ENCODE results near the gene CARD8. TPM values are rescaled to one million over a fixed set of nuclear protein-coding genes. Genes with fewer than 3 reads are reported as not detected.

The CARD8 gene
- total and polyA plus RNA-seq, 10 of the 15 experiments (the other 5 are each of a cell fraction or from before 2014, with no cell fraction given): 39.8 to 69.8 (median 46.1) TPM

DNA sequence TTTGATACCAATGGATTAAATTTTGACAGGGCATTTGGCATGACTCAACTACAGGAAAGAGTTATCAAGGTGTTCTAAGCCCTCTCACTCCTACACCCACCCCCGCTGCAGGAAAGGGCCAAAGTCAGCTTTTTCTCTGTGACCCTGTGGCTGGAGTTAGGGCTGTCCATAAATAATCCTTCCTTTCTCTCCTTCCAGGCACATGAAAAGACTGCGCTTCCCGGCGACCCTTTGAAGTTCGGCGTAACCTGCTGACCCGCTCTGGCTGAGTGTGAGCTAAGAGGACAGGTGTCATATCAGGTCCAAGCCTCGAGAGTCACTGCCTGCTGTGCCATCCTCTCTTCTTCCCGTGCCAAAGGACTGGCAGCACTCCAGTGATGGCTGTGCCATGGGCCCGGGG lies 39.7 kb upstream of the CARD8 start (continued):
- TF ChIP-seq, protein P1, sequence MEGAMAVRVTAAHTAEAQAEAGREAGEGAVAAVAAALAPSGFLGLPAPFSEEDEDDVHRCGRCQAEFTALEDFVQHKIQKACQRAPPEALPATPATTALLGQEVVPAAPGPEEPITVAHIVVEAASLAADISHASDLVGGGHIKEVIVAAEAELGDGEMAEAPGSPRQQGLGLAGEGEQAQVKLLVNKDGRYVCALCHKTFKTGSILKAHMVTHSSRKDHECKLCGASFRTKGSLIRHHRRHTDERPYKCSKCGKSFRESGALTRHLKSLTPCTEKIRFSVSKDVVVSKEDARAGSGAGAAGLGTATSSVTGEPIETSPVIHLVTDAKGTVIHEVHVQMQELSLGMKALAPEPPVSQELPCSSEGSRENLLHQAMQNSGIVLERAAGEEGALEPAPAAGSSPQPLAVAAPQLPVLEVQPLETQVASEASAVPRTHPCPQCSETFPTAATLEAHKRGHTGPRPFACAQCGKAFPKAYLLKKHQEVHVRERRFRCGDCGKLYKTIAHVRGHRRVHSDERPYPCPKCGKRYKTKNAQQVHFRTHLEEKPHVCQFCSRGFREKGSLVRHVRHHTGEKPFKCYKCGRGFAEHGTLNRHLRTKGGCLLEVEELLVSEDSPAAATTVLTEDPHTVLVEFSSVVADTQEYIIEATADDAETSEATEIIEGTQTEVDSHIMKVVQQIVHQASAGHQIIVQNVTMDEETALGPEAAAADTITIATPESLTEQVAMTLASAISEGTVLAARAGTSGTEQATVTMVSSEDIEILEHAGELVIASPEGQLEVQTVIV (IDR thresholded peaks at IDR 0.05; ENCODE audit: borderline replicate concordance, partially characterized antibody): no peak
- TF ChIP-seq, protein P2, sequence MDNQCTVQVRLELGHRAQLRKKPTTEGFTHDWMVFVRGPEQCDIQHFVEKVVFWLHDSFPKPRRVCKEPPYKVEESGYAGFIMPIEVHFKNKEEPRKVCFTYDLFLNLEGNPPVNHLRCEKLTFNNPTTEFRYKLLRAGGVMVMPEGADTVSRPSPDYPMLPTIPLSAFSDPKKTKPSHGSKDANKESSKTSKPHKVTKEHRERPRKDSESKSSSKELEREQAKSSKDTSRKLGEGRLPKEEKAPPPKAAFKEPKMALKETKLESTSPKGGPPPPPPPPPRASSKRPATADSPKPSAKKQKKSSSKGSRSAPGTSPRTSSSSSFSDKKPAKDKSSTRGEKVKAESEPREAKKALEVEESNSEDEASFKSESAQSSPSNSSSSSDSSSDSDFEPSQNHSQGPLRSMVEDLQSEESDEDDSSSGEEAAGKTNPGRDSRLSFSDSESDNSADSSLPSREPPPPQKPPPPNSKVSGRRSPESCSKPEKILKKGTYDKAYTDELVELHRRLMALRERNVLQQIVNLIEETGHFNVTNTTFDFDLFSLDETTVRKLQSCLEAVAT (IDR thresholded peaks at IDR 0.05): no peak
- no peak for TF ChIP-seq MTA3 (IDR thresholded peaks at IDR 0.05; ENCODE audit: borderline replicate concordance, low read length)

DNA sequence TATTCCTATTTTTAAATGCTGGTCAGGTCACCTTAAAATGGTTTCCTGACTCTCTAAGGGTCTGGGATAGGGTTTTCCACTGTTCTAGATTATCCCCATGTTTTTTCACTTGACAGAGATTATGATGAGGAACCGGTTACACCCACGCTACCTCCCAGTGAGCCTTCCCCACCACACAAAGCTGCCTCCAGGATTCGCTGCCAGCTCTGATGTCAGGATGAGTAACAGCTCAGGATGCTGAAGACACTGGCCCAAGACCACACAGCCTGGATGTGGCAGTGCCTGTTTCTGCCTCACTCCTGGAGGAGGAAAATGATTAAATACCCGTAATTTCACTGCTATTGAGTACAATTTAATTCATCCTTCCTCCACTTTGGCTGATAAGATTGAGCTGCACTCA lies 37.1 kb upstream of the CARD8 start:
- no peaks in the 10 kb centered on the region for H3K9me3 ChIP-seq (replicated peaks; ENCODE audit: control insufficient read depth, insufficient read depth, low read length)
- BruUV-seq (replicated peaks): no TSS peak
- peaks cover 3% of the 10 kb centered on the region; the same call in 1 of the 2 replicates for H3K4me1 ChIP-seq (ENCODE audit: control insufficient read depth, insufficient read depth, low read length)
- ChIA-PET CTCF (interaction anchor here (1.1 to 1.2 kb wide), 3 partner anchors 21 to 32 kb away, joined by 3 to 5 read pairs (median 3); no protein-coding TSS in a partner anchor), POLR2A (interaction anchor here (0.5 kb wide), 1 partner anchor 264 kb away, joined by 5 read pairs; no protein-coding TSS in a partner anchor), RAD21 (ENCODE audit: unreplicated experiment) (interaction anchor here (0.6 to 1.6 kb wide), 2 partner anchors 41 to 123 kb away, joined by 4 read pairs; no protein-coding TSS in a partner anchor), SMC1A (ENCODE audit: uncharacterized antibody, unreplicated experiment) (interaction anchor here (0.6 to 1.0 kb wide), 3 partner anchors 26 to 40 kb away, joined by 3 to 4 read pairs (median 4); no protein-coding TSS in a partner anchor)
- no peaks in the 10 kb centered on the region for H3K27me3 ChIP-seq (replicated peaks in 1 of 2; ENCODE audit: control insufficient read depth in 2 of 2, insufficient read depth in 2 of 2, low read length in 1 of 2)
- WGBS (ENCODE audit: insufficient coverage, insufficient replicate concordance, low lambda C conversion rate, missing lambda C conversion rate): 40% methylated on average over 4 of the region's 4 CpGs
- TF ChIP-seq FOS (IDR thresholded peaks at IDR 0.05; ENCODE audit: borderline replicate concordance, extremely low read depth, insufficient read length): no peak
- no peak for TF ChIP-seq CREB1 (IDR thresholded peaks at IDR 0.05; ENCODE audit: low read depth)
- no peak for TF ChIP-seq HDAC2 (IDR thresholded peaks at IDR 0.05)
- no peak for TF ChIP-seq ZNF274 (IDR thresholded peaks at IDR 0.05; ENCODE audit: insufficient read depth, insufficient read length)
- no peak for TF ChIP-seq POLR2A (IDR thresholded peaks at IDR 0.05; ENCODE audit: low read depth, low read length)
- TF ChIP-seq, protein P3, sequence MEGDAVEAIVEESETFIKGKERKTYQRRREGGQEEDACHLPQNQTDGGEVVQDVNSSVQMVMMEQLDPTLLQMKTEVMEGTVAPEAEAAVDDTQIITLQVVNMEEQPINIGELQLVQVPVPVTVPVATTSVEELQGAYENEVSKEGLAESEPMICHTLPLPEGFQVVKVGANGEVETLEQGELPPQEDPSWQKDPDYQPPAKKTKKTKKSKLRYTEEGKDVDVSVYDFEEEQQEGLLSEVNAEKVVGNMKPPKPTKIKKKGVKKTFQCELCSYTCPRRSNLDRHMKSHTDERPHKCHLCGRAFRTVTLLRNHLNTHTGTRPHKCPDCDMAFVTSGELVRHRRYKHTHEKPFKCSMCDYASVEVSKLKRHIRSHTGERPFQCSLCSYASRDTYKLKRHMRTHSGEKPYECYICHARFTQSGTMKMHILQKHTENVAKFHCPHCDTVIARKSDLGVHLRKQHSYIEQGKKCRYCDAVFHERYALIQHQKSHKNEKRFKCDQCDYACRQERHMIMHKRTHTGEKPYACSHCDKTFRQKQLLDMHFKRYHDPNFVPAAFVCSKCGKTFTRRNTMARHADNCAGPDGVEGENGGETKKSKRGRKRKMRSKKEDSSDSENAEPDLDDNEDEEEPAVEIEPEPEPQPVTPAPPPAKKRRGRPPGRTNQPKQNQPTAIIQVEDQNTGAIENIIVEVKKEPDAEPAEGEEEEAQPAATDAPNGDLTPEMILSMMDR (IDR thresholded peaks at IDR 0.05 in 2 of 3, conservative IDR thresholded peaks at IDR 0.05 in 1 of 3; ENCODE audit: control insufficient read depth in 2 of 3, extremely low read depth in 1 of 3, insufficient read depth in 1 of 3, low read depth in 3 of 3, low read length in 3 of 3): no peak
- TF ChIP-seq CREM (IDR thresholded peaks at IDR 0.05; ENCODE audit: low read depth): no peak
- TF ChIP-seq SUPT20H (IDR thresholded peaks at IDR 0.05; ENCODE audit: borderline replicate concordance, control insufficient read depth, low read depth, low read length): no peak
- no peak for TF ChIP-seq EED (IDR thresholded peaks at IDR 0.05; ENCODE audit: low read depth)
- no peak for TF ChIP-seq NR2C1 (IDR thresholded peaks at IDR 0.05)
- TF ChIP-seq ESRRA (IDR thresholded peaks at IDR 0.05; ENCODE audit: low read length): no peak
- no peak overlapping the region for H2AFZ ChIP-seq (ENCODE audit: control insufficient read depth, low read depth, low read length)
- intact Hi-C loops (cut with micrococcal nuclease; ENCODE audit: unreplicated experiment) (no loop called here), in situ Hi-C loops (cut with MboI) (loop anchor here (10.0 kb wide), 1 partner anchor 328 kb away; no protein-coding TSS in a partner anchor)
- no peak overlapping the region for H3K4me2 ChIP-seq (ENCODE audit: control insufficient read depth, insufficient read depth)
- H3K27ac ChIP-seq (ENCODE audit: control insufficient read depth, insufficient read depth): no peak overlapping the region
- H3K9ac ChIP-seq (ENCODE audit: control insufficient read depth, insufficient read depth, low read length): no peak overlapping the region
- H3K4me3 ChIP-seq: no peak overlapping the region
- ATAC-seq (no peak), FAIRE-seq (no peak), DNase-seq (ENCODE audit: low read depth, low spot score) (no peak)
- H4K20me1 ChIP-seq (ENCODE audit: control insufficient read depth, insufficient read depth): no peaks in the 10 kb centered on the region
- H3K36me3 ChIP-seq (ENCODE audit: control insufficient read depth in 2 of 2, insufficient read depth in 2 of 2, low read length in 1 of 2): no peaks in the 10 kb centered on the region
- no peaks in the 10 kb centered on the region for H3K79me2 ChIP-seq (ENCODE audit: control insufficient read depth, insufficient read depth, low read length)

All from GM12878 (cell line).